AG09319 (cell line): ENCODE data around the gene CTNND2.

Experiments
- DNase-seq: peaks from one replicate; pipeline ENCODE4 v3.0.0-alpha.2; 2010; ENCODE audit warnings: low read depth; ENCODE audit errors: extremely low read depth
- TF ChIP-seq, protein P1 (sequence below): IDR thresholded peaks from 2 replicates; pipeline ENCODE4 v1.5.1; 2011; ENCODE audit warnings: low read depth, mild to moderate bottlenecking, inconsistent platforms, low read length, moderate library complexity

CTNND2 gene

DNA sequence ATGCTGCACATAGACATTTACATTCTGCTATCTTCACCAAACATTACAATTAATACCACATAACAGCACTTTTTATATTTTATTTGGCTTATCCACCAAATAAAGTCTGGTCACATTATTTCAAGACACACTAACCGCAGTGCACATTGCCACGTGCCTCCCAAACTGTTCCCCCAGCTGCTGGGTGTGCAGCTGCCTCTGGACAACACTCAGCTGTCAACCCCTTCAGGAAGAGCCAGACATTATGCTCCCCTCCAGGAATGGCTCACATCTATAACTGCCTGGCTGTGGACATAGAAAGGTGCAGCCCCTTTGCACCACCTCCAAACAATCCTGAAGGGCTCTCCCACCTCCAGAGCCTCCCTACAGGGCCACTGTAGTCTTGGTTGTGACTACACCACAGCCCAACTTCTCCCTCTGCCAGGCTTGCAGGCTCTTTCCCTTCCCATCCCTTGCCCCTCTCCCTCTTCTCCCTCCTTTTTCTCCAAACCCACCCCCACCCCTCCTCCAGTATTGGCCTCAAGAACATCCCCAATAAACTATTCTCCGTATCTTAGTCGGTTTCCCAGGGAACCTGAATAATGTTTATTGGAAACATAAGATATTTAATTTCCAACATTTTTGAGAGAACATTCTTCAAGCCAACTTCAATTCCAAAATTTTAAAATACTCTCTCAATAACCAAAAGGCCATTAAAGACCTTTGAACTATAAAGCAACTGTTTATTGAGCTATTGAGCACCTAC, 372.3 kb downstream of the CTNND2 start:
- TF ChIP-seq, protein P1, sequence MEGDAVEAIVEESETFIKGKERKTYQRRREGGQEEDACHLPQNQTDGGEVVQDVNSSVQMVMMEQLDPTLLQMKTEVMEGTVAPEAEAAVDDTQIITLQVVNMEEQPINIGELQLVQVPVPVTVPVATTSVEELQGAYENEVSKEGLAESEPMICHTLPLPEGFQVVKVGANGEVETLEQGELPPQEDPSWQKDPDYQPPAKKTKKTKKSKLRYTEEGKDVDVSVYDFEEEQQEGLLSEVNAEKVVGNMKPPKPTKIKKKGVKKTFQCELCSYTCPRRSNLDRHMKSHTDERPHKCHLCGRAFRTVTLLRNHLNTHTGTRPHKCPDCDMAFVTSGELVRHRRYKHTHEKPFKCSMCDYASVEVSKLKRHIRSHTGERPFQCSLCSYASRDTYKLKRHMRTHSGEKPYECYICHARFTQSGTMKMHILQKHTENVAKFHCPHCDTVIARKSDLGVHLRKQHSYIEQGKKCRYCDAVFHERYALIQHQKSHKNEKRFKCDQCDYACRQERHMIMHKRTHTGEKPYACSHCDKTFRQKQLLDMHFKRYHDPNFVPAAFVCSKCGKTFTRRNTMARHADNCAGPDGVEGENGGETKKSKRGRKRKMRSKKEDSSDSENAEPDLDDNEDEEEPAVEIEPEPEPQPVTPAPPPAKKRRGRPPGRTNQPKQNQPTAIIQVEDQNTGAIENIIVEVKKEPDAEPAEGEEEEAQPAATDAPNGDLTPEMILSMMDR: no peak
- no peak for DNase-seq

DNA sequence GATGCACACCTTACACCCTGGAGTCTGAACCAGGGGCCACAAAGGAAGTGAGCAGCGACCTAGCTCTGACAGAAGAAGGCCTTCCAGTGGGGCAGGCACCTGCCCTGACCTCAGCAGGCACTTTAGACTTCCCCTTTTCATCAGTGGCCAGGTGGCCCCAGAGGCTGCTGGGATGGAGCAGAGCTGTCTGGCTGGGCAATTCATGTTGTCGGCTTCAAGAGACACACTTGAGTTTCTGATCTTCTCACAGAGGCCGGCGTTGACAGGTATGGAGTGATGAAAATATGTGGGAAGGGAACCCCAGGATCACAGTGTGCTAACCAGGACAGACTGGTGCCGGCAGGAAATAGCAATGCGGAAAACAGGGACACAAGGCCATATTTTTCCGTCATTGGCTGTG, 375.5 kb downstream of the CTNND2 start:
- TF ChIP-seq, protein P1: no peak
- no peak for DNase-seq

DNA sequence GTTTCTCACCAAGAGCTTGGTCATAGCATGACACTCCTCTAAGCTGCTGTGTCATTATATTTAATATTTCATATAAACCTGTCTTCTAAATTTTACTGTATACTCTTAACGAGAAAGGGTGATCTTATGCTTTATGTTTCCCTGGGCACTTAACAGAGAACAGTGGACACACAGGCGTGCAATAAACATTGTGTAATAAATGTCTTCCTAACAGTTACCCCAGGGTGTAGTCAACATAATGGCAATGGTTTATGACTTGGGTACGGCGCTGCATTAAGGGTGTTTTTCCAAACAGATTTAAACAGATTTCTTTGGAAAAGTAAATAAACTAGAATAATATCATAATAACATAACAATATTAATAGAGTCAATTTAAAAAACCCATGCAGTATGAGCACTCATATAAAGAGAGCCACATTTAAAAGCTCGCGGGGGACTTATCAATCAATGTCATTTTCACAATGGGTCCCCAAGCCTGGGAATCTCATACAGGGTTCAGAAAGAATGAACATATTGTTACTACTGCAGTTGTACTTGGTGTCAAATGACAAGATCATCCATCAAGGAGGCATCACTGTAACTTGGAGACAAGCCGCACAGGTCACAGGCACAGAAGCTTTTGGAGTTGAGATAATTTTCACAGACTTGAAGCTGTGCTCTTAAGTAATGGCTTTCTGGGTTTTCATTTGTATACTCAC, 376.4 kb downstream of the CTNND2 start:
- DNase-seq: no peak

DNA sequence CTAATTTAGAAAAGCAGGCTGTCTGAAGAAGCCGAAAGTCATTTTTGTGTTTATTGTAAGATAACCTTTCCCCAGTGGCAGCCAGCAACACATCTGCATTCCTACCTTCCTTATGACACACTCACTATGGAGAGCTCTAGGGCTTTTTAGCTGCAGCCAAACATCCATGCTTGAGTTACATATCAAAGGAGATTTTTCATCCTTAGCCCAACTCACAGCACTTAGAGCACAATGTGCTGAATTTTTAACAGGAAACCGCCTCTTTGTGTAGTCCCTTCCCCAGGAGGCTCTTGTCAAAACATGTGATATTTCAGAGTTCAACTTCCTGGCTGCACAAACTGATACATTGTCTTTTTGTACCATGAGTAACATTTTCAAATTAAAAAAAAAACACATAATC, 379.2 kb downstream of the CTNND2 start:
- TF ChIP-seq, protein P1: no peak
- no peak for DNase-seq

More for the DNA sequence above, 376.4 kb downstream of the CTNND2 start:
- TF ChIP-seq, protein P1: no peak

DNA sequence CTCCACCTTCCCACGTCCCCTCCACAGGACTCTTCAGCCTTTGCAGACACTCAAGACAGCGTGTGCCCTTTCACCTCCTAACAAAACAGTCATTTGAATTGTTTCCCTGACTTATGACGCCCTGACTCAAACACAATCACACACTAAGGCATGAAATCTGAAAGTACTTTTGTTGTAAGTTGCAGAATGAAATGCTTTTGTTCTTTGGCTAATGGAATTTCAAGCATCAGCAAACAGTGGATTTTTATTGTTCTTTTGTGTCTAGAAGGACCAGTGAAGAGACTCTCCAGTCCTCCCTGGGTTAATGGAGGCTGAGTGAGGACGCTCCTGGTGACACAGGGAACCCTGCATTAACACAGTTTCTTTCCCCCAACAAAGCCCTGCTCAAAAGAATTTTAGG, 380.1 kb downstream of the CTNND2 start:
- no peak for DNase-seq
- TF ChIP-seq, protein P1: no peak

DNA sequence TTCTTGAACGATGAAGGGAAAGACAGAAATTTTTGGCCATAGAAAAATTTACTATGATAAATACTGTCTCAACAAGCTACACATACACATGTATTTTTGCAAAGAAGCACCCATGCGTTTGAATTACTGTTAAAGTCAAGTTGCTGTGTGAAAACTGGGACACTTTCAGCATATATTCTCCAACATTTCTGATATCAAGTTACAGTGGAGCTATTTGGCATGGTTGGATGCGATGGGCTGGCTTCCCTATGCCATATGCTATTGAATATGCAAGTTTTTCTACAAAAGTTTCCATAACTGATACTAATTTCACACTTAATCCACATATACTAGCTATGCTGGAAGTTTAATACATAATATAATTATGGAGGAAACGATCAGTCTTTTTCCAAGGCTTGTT, 381.4 kb downstream of the CTNND2 start:
- no peak for DNase-seq
- TF ChIP-seq, protein P1: no peak

DNA sequence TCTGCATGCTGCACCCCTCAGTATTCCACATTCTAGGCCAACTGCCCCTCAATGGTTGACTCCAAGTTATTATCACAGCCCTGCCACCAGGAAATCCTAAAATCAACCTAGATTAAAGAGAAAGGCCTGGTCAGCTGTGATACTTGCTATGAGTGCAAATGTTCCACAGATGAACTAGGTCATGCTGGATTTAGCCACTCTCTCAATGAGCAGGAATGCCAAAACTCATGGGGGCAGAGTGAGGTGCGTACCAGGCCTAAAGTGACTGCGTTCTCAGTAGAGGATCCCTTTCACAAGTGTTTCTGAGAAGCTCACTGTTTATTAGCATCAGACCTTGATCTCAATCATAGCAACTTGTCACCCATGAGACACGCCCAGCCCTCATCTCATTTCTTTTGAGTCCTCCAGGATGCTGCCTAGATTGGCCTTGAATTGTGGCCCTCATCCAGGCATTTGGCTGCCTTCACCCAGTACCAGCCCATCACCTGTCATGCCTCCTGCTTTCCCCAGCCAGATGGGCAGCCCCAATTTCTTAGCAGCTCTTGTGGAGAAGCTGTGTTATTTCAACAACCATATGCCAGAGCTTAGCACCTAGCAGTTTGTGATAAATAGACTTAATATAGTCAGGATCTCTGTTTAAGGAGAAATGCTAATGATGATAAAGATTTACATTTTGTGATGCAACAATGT, 383.9 kb downstream of the CTNND2 start:
- no peak for DNase-seq
- TF ChIP-seq, protein P1: no peak
